Tibial nerve (tissue), 4 donors: ENCODE measurements around the gene GALM. TPM values are rescaled to one million over a fixed set of nuclear protein-coding genes. Genes with fewer than 3 reads are reported as not detected.

Experiments used
- DNase-seq, 2 donors: peaks; one replicate each; pipeline ENCODE4 v3.0.0-alpha.2; 2019; ENCODE audit warnings: low spot score in 2 of 2
- H3K27ac ChIP-seq, 4 donors: fragments of 200-600 bp; sonication (generic) in 3 of 4; one replicate each; pipeline ENCODE4 v1.5.1; 2017 to 2019; ENCODE audit warnings: mild to moderate bottlenecking in 1 of 4
- H3K27me3 ChIP-seq, 2 donors: fragments of 200-600 bp; sonication (generic) in 1 of 2; one replicate each; pipeline versions ENCODE4 v1.5.1 to v1.6.0; 2017 to 2019
- H3K36me3 ChIP-seq, 3 donors: fragments of 200-600 bp; sonication (generic); one replicate each; pipeline ENCODE4 v1.5.1; 2018 to 2019
- H3K4me1 ChIP-seq, 4 donors: fragments of 200-600 bp; sonication (generic) in 3 of 4; one replicate each; pipeline ENCODE4 v1.5.1; 2017 to 2019
- H3K4me3 ChIP-seq, 4 donors: fragments of 200-600 bp; sonication (generic) in 3 of 4; one replicate each; pipeline ENCODE4 v1.5.1; 2017 to 2019; ENCODE audit warnings: mild to moderate bottlenecking in 1 of 4, moderate library complexity in 1 of 4
- H3K9me3 ChIP-seq, 4 donors: fragments of 200-600 bp; sonication (generic) in 3 of 4; one replicate each; pipeline ENCODE4 v1.5.1; 2017 to 2019
- EP300 ChIP-seq, 2 donors: sonication (generic); formaldehyde crosslinking; IDR thresholded peaks; one replicate each; pipeline ENCODE4 v1.6.1; 2017; ENCODE audit warnings: antibody characterized with exemption in 2 of 2, mild to moderate bottlenecking in 1 of 2
- POLR2A ChIP-seq, 2 donors: fragments of 450-650 bp; IDR thresholded peaks; one replicate each; pipeline ENCODE4 v1.6.1; 2017; ENCODE audit warnings: antibody characterized with exemption in 2 of 2, mild to moderate bottlenecking in 2 of 2, moderate library complexity in 2 of 2
- WGBS, 2 donors: methylation state at CpG; one replicate each; pipeline ENCODE4 v1.1.5; 2018; 5-methylcytosine and 5-hydroxymethylcytosine counted together
- total RNA-seq, 4 donors: library from RNA; depleted of rRNA; stranded (reverse); fragments of >200 nt; gene quantifications; one replicate each; pipeline ENCODE4 v1.1.0, GENCODE V29; 2016
- TF ChIP-seq, protein P1 (sequence below), 5 experiments: fragments of 200-600 bp in 3 of 5; fragments of 450-650 bp in 2 of 5; sonication (generic) in 3 of 5; IDR thresholded peaks; one replicate each; pipeline ENCODE4 v1.5.1; 2016 to 2019; ENCODE audit warnings: antibody characterized with exemption in 5 of 5, mild to moderate bottlenecking in 3 of 5, moderate library complexity in 2 of 5

The GALM gene
- total RNA-seq, 4 donors from 2014 or later: 20.7 to 57.9 (median 34.2) TPM

DNA sequence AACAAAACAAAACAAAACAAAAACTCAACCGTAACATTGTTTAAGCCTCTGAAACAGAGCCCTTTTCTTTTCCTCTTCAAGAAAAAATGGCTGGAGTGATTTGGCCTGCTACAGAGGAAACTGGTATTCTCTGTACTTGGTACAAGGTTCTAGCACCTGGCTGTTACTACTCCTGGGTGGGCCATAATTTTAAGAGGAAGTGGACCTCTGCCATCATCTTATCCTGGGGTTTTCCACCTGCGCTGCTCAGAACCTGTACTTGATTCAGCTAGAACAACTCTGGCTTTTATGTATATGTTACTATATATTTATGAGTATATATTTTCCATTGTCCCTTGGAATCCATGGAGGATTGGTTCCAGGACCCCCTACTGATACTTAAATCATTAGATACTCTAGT lies 62.8 kb downstream of the GALM start:
- Histone ChIP-seq H3K4me3 (no peak overlapping the region), H3K27ac (no peak overlapping the region), H3K27me3 (no peaks in the 10 kb centered on the region), H3K36me3 (peaks cover 0 to 48% (median 0%) of the 10 kb centered on the region in 3 donors), H3K9me3 (no peaks in the 10 kb centered on the region), H3K4me1 (peaks cover 0 to 4% (median 0%) of the 10 kb centered on the region in 4 donors)
- TF ChIP-seq EP300 (IDR thresholded peaks at IDR 0.05) (no peak), POLR2A (IDR thresholded peaks at IDR 0.05) (no peak)
- TF ChIP-seq, protein P1, sequence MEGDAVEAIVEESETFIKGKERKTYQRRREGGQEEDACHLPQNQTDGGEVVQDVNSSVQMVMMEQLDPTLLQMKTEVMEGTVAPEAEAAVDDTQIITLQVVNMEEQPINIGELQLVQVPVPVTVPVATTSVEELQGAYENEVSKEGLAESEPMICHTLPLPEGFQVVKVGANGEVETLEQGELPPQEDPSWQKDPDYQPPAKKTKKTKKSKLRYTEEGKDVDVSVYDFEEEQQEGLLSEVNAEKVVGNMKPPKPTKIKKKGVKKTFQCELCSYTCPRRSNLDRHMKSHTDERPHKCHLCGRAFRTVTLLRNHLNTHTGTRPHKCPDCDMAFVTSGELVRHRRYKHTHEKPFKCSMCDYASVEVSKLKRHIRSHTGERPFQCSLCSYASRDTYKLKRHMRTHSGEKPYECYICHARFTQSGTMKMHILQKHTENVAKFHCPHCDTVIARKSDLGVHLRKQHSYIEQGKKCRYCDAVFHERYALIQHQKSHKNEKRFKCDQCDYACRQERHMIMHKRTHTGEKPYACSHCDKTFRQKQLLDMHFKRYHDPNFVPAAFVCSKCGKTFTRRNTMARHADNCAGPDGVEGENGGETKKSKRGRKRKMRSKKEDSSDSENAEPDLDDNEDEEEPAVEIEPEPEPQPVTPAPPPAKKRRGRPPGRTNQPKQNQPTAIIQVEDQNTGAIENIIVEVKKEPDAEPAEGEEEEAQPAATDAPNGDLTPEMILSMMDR (IDR thresholded peaks at IDR 0.05): no peak
- DNase-seq: no peak
- WGBS, 2 donors: 36 to 76% methylated on average over 2 of the region's 2 CpGs

DNA sequence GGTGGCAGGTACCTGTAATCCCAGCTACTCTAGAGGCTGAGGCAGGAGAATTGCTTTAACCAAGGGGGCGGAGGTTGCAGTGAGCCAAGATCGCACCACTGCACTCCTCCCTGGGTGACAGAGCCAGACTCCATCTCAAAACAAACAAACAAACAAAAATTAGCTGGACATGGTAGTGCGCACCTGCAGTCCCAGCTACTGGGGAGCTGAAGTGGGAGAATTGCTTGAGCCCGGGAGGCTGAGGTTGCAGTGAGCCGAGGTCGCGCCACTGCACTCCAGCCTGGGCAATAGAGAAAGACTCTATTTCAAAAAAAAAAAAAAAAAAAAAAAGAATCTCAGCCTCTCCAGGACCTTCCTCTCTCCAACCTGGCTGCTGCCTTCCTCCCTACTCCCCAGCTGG lies 65.2 kb downstream of the GALM start:
- no peak overlapping the region for H3K27ac ChIP-seq
- no peaks in the 10 kb centered on the region for H3K9me3 ChIP-seq
- 95 to 96% methylated on average over 7 of the region's 7 CpGs for WGBS, 2 donors
- H3K4me1 ChIP-seq: peaks cover 0 to 21% (median 0%) of the 10 kb centered on the region in 4 donors
- DNase-seq: no peak
- H3K27me3 ChIP-seq: no peaks in the 10 kb centered on the region
- peaks cover 0 to 52% (median 0%) of the 10 kb centered on the region in 3 donors for H3K36me3 ChIP-seq
- no peak overlapping the region for H3K4me3 ChIP-seq
- TF ChIP-seq, protein P1 (IDR thresholded peaks at IDR 0.05): no peak
- TF ChIP-seq EP300 (IDR thresholded peaks at IDR 0.05): no peak
- TF ChIP-seq POLR2A (IDR thresholded peaks at IDR 0.05): no peak

DNA sequence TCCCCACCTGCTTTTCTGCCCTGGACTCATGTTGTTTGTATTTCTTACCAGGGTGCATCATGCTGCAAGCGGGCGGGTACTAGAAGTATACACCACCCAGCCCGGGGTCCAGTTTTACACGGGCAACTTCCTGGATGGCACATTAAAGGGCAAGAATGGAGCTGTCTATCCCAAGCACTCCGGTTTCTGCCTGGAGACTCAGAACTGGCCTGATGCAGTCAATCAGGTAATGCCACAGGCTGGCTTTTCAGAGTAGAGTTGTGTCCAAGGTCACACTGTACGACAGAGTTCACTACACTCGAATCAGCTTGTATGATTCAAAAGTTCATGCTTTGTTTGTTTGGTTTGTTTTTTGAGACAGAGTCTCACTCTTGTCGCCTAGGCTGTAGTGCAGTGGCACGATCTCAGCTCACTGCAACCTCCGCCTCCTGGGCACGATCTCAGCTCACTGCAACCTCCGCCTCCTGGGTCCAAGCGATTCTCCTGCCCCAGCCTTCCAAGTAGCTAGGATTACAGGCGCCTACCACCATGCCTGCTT lies 65.8 kb downstream of the GALM start:
- H3K27ac ChIP-seq: no peak overlapping the region
- H3K9me3 ChIP-seq: no peaks in the 10 kb centered on the region
- no peak for DNase-seq
- TF ChIP-seq, protein P1 (IDR thresholded peaks at IDR 0.05): no peak
- TF ChIP-seq POLR2A (IDR thresholded peaks at IDR 0.05): no peak
- no peaks in the 10 kb centered on the region for H3K27me3 ChIP-seq
- 82 to 90% methylated on average over 14 of the region's 14 CpGs for WGBS, 2 donors
- H3K4me3 ChIP-seq: no peak overlapping the region
- peaks cover 0 to 22% (median 0%) of the 10 kb centered on the region in 4 donors for H3K4me1 ChIP-seq
- peaks cover 0 to 52% (median 0%) of the 10 kb centered on the region in 3 donors for H3K36me3 ChIP-seq

DNA sequence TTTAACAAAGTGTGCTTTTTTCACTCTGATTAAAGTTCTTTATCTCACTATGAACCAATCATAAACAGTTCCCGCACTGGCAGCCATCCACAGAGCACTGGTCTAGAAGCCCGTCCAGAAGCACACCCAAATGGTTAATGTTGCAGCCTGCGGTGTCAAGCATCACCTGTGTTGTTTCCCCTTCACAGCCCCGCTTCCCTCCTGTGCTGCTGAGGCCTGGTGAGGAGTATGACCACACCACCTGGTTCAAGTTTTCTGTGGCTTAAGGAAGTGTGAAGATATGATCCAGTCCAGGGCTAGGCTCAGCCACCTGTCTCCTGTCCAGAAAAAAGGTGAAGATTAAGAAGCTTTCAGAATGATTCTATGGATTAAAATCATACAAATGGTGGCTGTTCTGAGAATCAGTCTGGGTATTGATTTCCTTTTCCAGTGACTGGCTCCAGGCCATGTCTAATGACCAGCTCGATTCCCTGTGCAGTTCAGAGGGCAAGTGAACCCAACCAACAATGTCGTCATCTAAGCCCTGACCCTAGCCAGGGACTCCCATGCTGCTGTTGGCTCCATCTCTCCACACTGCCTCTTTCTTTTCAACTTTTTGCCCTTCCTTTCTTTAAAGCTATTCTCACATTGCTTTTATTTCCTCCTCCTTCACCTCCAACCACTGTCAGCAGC lies 67.5 kb downstream of the GALM start:
- Histone ChIP-seq H3K36me3 (peaks cover 0 to 68% (median 0%) of the 10 kb centered on the region in 3 donors), H3K9me3 (no peaks in the 10 kb centered on the region), H3K27ac (peak overlapping the region in 1 of 4 donors; percentile 43), H3K4me3 (no peak overlapping the region), H3K27me3 (no peaks in the 10 kb centered on the region), H3K4me1 (peaks cover 0 to 35% (median 0%) of the 10 kb centered on the region in 4 donors)
- DNase-seq: no peak
- TF ChIP-seq, protein P1 (IDR thresholded peaks at IDR 0.05): no peak
- TF ChIP-seq POLR2A (IDR thresholded peaks at IDR 0.05) (no peak), EP300 (IDR thresholded peaks at IDR 0.05) (no peak)
- WGBS, 2 donors: 66 to 78% methylated on average over 6 of the region's 6 CpGs

DNA sequence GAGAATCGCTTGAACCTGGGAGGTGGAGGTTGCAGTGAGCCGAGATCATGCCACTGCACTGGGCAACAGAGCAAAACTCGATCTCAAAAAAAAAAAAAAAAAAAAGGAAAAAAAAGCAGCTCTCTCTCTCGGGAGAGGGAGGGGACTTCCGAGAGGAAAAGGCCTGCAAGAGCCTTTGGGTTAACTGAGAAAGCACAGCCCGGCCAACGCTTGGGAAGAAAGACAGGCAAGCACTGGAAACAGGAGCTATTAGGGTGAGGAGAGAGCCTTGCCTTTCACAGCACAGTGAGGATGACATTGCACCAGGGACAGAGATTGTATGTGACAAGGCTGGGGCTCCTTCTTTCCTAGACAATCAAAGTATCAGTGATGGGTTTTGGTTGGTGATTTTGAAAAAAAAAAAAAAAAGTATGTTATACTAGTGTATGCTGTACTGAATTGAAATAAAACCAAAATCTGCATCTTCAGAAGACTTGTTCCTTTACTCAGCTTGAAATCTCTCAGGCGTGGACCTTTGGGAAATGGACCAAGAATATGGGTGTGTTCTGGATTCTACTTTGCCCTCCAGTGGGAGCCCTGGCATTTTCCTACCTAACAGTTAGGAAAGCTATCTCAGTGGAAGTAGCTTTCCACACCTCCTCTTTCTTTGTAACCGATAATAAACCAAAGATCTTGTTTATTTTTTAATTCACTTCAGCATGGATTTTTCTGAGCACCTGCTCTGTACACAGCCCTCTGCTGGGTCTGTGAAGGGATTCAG lies 68.6 kb downstream of the GALM start:
- 55% methylated on average over 9 of the region's 9 CpGs for WGBS, 2 donors
- TF ChIP-seq, protein P1 (IDR thresholded peaks at IDR 0.05): no peak
- TF ChIP-seq EP300 (IDR thresholded peaks at IDR 0.05) (no peak), POLR2A (IDR thresholded peaks at IDR 0.05) (no peak)
- no peak for DNase-seq
- Histone ChIP-seq H3K9me3 (peaks cover 0 to under 1% (median 0%) of the 10 kb centered on the region in 4 donors), H3K27me3 (no peaks in the 10 kb centered on the region), H3K27ac (peak overlapping the region in 1 of 4 donors; percentile 43), H3K4me1 (peaks cover 0 to 35% (median 0%) of the 10 kb centered on the region in 4 donors), H3K4me3 (no peak overlapping the region), H3K36me3 (peaks cover 0 to 72% (median 0%) of the 10 kb centered on the region in 3 donors)
